ENCODE results near the gene SMIM26. TPM values are rescaled to one million over a fixed set of nuclear protein-coding genes. Genes with fewer than 3 reads are reported as not detected.
"Not testable (repeated sequence)": the region's sequence is repeated elsewhere in the genome, so short reads cannot be mapped to it uniquely, and the experiment has no call there.

Gene SMIM26, protein sequence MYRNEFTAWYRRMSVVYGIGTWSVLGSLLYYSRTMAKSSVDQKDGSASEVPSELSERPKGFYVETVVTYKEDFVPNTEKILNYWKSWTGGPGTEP
- 10 to 100 TPM; 67.9 to 78.1 TPM for total RNA-seq

DNA sequence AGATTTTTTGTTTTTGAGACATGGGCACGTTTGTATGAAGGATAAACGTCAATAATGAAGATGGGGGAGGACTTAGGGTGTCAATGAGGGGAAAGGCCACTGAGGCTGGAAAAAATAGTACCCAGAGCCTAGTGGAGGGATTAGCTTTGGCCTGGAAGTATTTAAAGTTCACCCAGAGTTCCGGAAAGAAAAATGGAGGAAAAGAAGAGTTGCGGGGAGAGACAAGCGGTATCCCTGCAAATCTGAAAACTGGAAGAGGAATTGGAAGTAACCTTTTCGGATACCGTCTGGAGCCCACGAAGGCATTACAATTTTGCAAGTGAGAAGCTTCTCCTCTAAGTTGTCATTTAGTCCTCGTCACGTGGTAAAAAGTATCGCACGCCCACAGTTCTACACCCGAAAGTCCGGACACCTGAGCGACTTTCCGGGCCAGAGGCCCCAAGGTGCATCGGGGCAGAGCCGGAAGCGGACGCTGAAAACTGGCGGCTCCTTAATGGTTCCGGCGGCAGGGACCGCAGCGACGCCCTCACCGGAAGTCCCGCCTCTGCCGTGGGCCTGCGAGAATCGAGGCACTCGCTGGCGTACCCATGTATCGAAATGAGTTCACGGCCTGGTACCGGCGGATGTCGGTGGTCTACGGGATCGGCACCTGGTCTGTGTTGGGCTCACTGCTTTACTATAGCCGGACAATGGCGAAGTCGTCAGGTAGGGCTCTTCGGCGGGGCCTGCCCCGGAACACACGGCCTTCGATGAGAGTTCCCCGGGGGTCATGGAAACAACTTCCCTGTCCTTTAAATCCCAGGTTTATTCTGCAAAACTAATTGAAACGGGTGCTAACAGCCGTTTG is at the start of gene SMIM26:
SMIM26 (plus strand) TSS at position 541 of the 847 bp plus-strand sequence; CDS start at position 588, 47 bp downstream.
- TF ChIP-seq, protein P1, sequence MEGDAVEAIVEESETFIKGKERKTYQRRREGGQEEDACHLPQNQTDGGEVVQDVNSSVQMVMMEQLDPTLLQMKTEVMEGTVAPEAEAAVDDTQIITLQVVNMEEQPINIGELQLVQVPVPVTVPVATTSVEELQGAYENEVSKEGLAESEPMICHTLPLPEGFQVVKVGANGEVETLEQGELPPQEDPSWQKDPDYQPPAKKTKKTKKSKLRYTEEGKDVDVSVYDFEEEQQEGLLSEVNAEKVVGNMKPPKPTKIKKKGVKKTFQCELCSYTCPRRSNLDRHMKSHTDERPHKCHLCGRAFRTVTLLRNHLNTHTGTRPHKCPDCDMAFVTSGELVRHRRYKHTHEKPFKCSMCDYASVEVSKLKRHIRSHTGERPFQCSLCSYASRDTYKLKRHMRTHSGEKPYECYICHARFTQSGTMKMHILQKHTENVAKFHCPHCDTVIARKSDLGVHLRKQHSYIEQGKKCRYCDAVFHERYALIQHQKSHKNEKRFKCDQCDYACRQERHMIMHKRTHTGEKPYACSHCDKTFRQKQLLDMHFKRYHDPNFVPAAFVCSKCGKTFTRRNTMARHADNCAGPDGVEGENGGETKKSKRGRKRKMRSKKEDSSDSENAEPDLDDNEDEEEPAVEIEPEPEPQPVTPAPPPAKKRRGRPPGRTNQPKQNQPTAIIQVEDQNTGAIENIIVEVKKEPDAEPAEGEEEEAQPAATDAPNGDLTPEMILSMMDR (IDR thresholded peaks at IDR 0.05) = no peak
- Histone ChIP-seq H3K36me3 (peaks cover 3% of the 10 kb centered on the region), H3K27ac (peak within 1 kb of the TSS; percentile 68), H3K4me3 (peak within 1 kb of the TSS; percentile 58), H3K9ac (ENCODE audit: low read depth in 2 of 2, low read length in 2 of 2) (peak within 1 kb of the TSS; percentile 83 to 88), H3K4me1 (no peaks in the 10 kb centered on the region), H3K27me3 (no peaks in the 10 kb centered on the region), H3K9me3 (no peaks in the 10 kb centered on the region)
- intact Hi-C loops (cut with DNase I) = loop anchor here (5.0 kb wide), 1 partner anchor 60 kb away; the partner anchor contains the start of gene SEC23B
- peak; percentile 96 for DNase-seq

DNA sequence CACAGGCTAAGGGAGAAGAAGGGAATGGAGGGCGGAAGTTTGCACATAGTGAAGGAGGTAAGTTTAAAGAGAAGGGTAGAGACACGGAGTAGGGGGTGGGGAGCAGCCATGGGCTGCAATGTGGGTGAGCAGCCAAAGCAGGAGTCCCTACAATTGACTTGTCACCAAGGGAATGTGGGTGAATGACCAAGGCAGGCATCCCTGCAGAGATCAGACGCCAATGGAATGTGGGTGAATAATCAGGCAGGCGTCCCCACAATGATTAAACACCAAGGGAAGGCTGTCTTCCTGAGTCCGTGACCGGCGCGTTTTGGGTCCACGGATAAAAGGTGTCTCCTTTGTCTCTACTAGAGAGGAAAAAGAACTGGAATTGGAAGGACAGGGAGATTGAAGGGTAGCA is 45.2 kb upstream of the SMIM26 start:
- H3K27ac ChIP-seq; intact Hi-C loops (cut with DNase I); H3K9ac ChIP-seq (ENCODE audit: low read depth in 2 of 2, low read length in 2 of 2); H3K4me3 ChIP-seq; H3K9me3 ChIP-seq; H3K27me3 ChIP-seq; H3K4me1 ChIP-seq; DNase-seq: not testable (repeated sequence)
- H3K36me3 ChIP-seq = peaks cover 21% of the 10 kb centered on the region

DNA sequence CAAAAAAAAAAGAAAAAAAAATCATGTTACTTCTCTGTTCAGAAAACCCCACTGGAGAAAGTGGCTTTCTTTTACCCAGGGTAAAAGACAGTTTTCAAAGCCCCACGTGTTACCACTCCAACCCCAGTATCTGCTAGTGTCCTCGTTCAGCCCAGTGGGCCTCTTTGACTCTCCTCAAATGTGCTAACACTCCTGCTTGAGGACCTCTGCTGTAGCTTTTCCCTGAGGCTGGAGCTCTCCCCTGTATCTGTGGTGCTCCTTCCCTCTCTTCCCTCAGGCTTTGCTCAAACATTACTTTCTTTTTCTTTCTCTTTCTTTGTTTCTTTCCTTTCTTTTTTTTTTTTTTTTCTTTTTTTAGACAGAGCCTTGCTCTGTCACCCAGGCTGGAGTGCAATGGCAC is 44.2 kb upstream of the SMIM26 start:
- H3K27ac ChIP-seq = no peak overlapping the region
- no peak overlapping the region for H3K9ac ChIP-seq (ENCODE audit: low read depth in 2 of 2, low read length in 2 of 2)
- intact Hi-C loops (cut with DNase I) = no loop called here
- TF ChIP-seq, protein P1 (IDR thresholded peaks at IDR 0.05) = no peak
- DNase-seq = no peak
- no peaks in the 10 kb centered on the region for H3K4me1 ChIP-seq
- H3K36me3 ChIP-seq = peaks cover 21% of the 10 kb centered on the region
- no peaks in the 10 kb centered on the region for H3K9me3 ChIP-seq
- H3K27me3 ChIP-seq = no peaks in the 10 kb centered on the region
- no peak overlapping the region for H3K4me3 ChIP-seq

DNA sequence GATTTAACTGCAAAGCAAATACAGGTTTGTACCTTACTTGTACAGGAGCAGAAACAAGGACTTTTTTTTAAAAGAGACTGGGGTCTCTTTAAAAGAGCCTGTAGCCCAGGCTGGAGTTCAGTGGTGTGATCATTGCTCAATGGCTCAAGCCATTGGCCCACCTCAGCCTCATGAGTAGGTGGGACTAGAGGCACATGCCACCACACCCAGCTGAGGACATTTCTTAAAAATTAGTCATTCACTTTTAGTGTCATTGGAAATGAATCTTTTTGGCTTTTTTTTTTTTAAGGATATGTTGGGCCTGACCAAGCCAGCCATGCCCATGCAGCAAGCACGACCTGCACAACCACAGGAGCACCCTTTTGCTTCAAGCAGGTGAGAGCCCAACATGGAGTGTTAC is 42.6 kb upstream of the SMIM26 start:
- TF ChIP-seq, protein P1 (IDR thresholded peaks at IDR 0.05) = no peak
- intact Hi-C loops (cut with DNase I) = no loop called here
- H3K27ac ChIP-seq = no peak overlapping the region
- peaks cover 21% of the 10 kb centered on the region for H3K36me3 ChIP-seq
- H3K4me3 ChIP-seq = no peak overlapping the region
- H3K9me3 ChIP-seq = no peaks in the 10 kb centered on the region
- no peaks in the 10 kb centered on the region for H3K4me1 ChIP-seq
- H3K9ac ChIP-seq (ENCODE audit: low read depth in 2 of 2, low read length in 2 of 2) = no peak overlapping the region
- no peak for DNase-seq
- H3K27me3 ChIP-seq = no peaks in the 10 kb centered on the region

DNA sequence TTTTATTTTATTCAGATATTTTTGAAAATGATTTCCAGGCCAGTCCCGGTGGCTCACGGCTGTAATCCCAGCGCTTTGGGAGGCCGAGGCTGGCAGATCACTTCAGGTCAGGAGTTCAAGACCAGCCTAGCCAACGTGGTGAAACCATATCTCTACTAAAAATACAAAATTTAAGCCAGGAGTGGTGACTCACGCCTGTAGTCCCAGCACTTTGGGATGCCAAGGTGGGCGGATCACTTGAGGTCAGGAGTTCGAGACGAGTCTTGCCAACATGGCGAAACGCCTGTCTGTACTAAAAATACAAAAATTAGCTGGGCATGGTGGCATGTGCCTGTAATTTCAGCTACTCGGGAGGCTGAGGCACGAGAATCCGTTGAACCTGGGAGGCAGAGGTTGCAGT is 40.5 kb upstream of the SMIM26 start:
- H3K27ac ChIP-seq; H3K4me3 ChIP-seq; intact Hi-C loops (cut with DNase I); H3K9me3 ChIP-seq; H3K4me1 ChIP-seq; DNase-seq; H3K9ac ChIP-seq (ENCODE audit: low read depth in 2 of 2, low read length in 2 of 2); H3K27me3 ChIP-seq: not testable (repeated sequence)
- H3K36me3 ChIP-seq = peaks cover 29% of the 10 kb centered on the region

DNA sequence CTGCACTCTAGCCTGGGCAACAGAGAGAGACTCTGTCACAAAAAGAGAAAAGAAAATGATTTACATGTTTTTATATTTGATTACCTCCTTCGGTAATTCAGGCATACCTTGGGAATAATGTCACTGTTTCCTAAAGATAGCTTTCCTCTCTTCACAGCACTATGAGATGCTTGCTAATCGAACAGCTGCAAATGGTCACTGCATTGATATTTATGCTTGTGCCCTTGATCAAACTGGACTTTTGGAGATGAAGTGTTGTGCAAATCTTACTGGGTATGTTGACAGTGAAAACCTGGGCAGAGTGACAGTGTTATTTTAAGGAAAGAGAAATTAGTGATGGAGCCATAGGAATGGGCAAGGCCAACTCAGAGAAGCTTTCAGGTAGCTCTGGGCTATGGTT is 39.9 kb upstream of the SMIM26 start:
- no peaks in the 10 kb centered on the region for H3K4me1 ChIP-seq
- intact Hi-C loops (cut with DNase I) = no loop called here
- no peaks in the 10 kb centered on the region for H3K27me3 ChIP-seq
- DNase-seq = no peak
- no peak overlapping the region for H3K4me3 ChIP-seq
- peaks cover 29% of the 10 kb centered on the region for H3K36me3 ChIP-seq
- H3K9ac ChIP-seq (ENCODE audit: low read depth in 2 of 2, low read length in 2 of 2) = no peak overlapping the region
- TF ChIP-seq, protein P1 (IDR thresholded peaks at IDR 0.05) = no peak
- no peaks in the 10 kb centered on the region for H3K9me3 ChIP-seq
- H3K27ac ChIP-seq = no peak overlapping the region

All from colonic mucosa (tissue), 4 donors.